HG02623 (cell line): ENCODE measurements around the gene VWA3B.
"Not testable (repeated sequence)": the region's sequence is repeated elsewhere in the genome, so short reads cannot be mapped to it uniquely, and the experiment has no call there.

Experiments
- ATAC-seq: cut with Tn5 transposase; IDR thresholded peaks from one replicate; pipeline ENCODE4 v1.9.1; 2021; ENCODE audit warnings: moderate library complexity; ENCODE audit not compliant: unreplicated experiment

Gene VWA3B

DNA sequence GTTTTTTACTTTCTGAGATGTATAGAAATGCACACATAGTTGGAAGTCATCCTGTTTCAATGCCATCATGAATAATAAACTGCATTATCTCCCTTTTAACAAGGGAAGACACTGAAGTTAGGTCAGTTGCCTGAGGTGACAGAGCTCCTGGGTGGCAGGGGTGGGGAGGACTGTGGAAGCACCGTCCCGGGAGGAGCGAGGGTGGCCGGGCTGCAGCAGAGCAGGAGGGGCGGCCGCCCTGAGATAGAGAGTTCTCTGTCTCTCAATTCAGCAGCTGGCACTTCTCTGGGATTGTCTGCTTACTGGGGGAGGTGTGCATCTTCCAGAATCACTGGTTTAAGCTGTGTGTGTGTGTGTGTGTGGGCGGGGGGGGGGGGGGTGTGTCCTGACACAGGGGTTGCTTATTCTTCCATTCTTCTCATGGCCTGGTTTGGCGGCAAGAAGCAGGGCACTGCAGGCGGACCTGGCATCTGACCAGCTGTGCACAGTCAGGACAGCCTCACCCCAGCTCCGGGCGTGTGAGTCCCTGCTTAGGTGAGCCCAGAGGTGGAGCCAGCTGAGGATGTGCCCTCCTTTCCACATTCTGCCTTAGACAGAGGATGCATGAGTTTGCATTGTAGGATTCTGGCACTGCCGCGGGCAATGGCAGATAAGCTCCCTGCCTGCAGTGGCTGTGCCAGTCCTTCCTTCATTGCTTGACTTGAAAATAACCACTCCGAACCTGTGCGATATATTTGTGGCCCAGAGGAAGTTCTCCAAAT is 40.4 kb downstream of the VWA3B start:
- ATAC-seq = no peak

DNA sequence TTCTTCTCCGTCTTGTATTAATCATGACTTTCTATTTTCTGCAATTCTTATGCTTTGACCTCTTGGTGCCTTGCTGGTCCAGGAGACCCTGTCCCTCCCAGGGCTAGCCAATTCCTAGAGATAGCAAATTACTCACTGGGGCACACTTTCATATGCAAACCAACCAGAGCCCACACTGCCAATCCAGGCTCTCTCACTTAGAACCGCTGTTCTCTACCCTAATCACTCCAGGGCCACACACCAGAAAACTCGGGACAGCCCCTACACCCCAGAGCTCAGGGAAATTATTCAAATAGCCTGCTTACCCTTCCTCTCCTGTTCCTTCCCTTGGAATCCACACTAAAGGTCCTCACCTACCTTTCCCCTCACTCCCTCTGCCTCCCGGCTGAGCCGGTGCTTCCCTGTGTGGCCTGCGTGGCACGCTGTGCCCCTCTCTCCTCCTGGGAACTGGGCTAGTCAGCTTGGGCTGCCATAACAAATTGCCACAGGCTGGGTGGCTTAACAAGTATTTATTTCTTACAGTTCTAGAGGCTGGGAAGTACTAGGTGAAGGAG is 41.7 kb downstream of the VWA3B start:
- no peak for ATAC-seq

DNA sequence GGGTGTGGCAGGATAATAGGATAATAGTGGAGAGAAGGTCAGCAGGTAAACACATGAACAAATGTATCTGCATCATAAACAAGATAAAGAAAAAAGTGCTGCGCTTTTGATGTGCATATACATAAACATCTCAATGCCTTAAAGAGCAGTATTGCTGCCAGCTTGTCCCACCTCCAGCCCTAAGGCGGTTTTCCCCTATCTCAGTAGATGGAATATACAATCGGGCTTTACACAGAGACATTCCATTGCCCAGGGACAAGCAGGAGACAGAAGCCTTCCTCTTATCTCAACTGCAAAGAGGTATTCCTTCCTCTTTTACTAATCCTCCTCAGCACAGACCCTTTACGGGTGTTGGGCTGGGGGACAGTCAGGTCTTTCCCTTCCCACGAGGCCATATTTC is 43.1 kb downstream of the VWA3B start:
- ATAC-seq = not testable (repeated sequence)

DNA sequence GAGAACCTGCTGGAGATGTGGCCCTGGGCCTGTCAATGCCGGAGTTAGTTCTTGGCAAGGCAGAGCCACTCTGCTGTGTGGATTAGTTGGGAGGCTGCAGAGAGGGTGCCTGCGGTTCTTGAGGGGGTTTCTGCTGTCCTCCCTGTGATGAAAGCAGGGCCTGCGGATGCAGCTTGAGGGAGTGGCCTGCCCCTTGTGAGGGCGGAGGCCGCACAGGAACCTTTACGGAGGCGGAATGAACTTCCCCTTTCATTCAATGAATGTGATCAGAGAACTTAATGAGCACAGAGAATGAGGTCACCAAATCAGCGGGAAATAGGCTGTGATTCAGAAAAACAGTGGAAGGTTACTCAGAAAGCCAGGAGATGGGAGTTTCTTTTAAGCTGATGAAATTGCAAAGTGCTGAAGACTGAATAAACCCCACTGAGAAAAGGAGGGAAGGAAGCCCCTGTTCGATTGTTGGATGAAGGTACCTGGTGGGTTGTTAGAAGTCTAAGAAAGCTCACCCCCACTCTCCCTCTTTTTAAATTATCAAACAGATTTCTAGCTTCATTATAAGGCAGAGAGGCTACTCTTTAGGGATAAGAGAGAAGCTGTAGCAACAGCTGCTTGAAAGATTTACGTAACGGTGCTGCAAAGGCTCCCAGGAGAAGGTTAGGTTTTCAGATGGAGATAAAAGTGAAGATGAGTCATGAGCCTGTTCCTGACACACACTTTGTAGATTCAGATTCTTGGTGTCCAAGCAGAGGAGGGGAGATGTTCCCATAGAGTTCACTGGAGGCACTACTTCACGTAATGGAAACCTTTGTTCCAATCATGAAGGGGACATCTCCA is 47.4 kb downstream of the VWA3B start:
- no peak for ATAC-seq

DNA sequence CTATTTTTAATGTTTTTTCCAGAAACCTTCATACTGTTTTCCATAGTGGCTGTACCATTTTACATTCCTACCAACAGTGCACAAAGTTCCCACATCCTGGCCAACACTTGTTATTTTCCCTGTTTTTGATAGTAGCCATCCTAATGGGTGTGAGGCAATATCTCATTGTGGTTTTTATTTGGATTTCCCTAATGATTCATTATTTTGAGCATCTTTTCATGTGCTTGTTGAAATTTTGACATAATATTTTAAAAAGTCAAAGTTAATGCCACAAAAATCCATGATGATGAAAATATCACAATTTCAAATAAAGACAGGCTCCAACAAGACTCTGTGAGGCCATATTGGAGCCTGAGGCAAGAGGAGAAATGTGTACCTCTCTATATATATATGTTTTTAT is 50.2 kb downstream of the VWA3B start:
- ATAC-seq = no peak

DNA sequence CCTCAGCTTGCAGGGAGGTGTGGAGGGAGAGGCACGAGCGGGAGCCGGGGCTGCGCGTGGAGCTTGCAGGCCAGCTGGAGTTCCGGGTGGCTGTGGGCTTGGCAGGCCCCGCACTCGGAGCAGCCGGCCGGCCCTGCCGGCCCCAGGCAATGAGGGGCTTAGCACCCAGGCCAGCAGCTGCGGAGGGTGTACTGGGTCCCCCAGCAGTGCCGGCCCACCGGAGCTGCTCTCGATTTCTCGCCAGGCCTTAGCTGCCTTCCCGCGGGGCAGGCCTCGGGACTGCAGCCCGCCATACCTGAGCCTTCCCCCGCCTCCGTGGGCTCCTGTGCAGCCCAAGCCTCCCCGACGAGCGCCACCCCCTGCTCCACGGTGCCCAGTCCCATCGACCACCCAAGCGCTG is 52.0 kb downstream of the VWA3B start:
- ATAC-seq = not testable (repeated sequence)

DNA sequence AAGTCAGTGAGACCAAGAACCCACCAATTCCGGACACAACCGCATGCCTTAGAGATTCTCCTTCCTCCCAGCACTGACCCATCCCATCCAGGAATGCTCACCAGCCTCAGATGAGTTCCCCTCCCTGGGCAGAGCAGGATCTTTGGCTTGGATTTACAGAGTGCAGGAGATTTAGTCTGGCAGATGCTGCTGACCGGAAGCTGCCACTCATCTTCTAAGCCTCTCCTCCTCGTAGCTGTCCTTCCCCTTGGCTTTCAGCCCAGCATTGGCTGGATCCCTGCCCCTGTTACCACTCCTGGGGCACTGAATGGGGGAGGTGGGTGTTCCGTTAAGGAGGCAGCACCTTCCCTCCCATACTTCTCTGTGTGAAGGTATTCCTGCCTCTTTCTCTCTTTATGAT is 53.2 kb downstream of the VWA3B start:
- ATAC-seq = no peak

DNA sequence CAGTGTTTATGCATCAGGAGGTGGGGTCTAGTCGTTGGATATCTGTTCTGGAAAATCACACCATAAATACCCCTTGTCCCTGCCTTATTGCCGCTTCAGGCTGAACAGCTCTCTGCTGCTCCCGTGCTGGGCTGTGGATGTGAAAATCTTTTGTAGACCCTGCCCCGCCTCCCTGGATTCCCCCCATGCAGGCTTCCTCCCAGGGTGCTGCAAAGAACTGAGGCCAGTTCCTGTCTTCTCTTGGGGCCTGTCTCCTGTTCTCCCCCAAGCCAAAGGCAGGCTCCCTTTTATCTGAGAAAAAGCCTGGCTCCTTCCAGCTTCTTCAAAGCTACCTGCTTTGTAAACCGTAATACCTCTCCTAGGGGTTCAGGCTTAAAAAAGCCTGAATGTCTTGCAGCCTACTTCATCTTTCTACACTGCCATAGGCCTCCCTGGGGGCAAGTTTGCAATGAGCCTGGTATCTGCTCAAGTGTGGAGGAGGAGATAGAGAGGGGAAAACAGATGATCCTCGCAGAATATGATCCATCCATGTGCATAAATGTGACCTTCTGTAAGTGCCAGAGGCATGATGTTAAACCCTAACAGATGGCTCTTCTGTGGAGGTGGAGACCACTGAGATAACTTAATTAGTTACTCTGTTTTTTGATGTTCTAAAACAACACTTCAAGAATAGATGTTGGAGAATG is 55.3 kb downstream of the VWA3B start:
- no peak for ATAC-seq

DNA sequence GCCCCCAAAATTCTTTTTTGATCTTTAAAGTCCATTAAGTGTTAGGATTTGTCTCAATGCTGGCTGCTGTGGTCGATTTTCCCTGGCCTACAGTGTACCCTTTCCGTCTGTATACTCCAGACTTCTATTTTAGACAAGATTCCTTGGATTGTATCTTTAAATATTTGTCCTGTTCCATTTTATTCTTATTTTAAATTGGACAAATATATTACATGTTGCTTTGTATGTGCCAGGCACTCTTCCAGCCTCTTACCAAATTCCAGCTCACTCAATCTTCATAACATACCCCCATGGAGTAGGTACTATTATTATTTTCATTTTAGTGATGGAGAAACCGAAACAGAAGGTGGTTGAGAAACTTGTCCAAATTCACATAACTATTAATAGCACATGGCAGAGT is 58.1 kb downstream of the VWA3B start:
- no peak for ATAC-seq

DNA sequence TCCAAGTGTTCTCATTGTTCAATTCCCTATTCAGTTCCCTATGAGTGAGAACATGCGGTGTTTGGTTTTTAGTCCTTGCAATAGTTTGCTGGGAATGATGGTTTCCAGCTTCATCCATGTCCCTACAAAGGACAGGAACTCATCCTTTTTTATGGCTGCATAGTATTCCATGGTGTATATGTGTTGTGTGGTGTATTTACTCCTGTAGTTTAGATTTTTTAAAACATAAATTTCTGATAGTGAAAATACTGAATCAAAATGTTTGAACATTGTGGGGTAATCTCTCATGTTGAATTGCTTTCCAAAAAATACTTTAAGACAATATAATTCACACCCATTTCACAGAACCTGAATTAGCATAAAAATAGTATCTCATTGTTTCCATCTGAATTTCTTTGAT is 60.9 kb downstream of the VWA3B start:
- not testable (repeated sequence) for ATAC-seq

DNA sequence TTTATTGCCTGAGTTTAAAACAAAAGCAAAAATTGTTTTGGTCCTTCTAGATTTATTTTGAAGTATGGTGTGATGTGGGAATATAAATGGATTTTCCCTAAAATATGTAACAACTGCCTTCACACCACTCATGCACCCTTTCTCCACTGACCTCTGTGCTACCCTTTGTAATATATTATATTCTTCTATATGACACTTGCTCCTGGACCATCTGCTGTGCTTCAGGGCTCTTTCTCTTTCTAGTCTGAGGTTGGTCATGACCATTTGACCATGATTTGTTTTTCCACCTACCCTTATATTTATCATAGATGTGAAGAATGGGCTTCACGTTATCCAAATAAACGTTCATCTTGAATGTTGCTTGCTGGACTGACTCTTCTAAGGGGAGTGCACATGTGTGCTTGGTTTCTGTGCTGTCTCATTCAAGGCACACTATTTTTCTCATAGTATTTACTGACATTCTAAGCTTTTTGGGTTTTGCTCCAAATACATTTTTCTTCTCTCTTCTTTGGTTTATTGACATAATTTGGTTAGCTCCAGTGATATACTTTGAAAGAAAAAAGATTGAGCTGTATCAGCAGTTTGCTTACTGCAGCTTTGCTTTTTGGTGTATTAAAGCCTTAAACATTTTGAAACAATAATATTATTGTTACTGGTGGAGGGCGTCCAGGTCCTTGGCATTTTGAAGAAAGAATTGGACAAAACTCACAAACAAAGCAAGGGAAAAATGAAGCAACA is 61.8 kb downstream of the VWA3B start:
- no peak for ATAC-seq

DNA sequence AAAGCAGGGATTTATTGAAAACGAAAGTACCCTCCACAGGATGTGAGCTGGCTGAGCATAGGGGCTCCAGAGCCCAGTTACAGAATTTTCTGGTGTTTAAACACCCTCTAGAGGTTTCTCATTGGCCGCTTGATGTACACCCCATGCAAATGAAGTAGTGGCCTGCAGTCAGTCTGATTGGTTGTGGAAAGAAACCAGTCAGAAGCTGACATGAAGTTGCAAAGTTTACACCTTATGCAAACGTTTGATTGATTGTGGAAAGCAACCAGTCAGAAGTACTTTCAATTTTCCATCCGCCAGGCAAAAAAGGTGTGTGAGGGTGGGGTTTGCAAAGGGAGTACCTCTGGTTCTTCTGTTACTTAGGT is 62.3 kb downstream of the VWA3B start:
- ATAC-seq = no peak

DNA sequence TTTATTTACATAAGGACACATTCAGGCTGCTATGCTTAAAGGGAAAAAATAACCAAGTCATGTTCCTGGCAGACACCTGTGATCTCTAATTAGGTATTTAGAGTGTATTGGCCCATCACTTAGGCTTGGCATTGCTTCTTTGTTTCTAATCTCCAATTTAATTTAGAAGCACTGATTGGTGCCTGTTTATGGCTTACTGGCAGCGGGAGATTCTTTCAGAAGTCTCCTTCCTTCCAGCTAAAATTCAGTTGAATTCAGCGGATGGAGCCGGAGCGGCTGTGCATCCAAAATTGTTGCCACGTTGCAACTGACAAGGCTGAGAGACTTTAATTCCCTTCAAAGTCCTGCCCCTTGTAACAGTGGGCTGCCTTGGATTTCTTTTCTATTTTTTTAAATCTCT is 66.5 kb downstream of the VWA3B start:
- no peak for ATAC-seq

DNA sequence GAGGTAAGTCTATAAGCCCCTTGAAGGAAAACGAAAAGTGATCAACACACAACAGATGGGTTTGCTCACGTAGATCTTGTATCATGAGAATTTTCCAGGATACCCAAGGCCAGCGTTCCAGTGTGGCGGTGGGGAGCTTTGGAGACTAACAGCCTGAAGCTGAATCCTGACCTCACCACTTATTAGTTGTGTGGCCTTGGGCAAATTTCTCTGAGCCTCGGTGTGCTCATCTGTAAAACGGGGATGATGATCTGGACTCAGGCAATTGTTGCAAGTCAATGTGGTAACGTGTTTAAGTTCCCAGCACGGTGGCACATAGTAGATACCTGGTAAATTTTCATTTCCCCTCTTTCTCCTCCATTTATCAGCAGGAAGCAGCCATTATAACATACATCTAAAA is 68.3 kb downstream of the VWA3B start:
- no peak for ATAC-seq

DNA sequence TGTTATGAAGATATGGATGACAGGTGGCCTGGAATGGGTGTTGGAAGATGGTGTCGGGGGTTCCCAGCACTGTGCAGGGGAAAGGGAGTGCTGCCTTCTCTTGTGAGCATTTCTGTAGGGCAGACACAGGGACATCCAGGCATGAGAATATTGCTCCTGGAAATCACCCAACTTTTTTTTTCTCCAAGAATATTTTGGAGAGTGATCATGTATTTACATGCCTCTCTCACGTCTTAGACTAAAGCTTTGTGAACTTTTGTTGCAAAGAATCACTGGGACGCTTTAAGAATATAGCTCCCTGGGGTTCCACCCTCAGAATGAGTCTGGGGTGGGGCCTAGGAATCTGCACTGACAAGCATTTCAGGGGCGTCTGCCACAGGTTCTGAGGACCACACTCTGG is 68.7 kb downstream of the VWA3B start:
- no peak for ATAC-seq

DNA sequence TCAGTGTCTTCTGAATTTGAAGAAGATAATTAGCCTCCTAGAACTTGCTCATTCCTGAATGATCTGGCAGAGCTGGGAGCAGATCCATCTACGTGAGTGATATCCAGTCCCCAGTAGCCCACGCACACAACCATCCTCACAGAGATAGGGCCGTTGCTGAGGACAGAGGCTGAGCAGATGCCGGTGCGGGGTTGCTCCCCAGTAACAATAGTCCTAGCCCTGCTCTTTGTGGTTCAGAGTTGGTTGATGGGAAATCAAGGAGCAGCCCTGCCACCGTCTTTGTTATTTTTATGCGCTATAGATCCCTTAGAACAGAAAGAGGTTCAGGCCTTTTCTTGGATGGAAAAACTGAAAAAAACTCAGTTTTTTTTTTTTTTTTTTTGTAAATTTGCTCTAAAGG is 69.3 kb downstream of the VWA3B start:
- no peak for ATAC-seq

DNA sequence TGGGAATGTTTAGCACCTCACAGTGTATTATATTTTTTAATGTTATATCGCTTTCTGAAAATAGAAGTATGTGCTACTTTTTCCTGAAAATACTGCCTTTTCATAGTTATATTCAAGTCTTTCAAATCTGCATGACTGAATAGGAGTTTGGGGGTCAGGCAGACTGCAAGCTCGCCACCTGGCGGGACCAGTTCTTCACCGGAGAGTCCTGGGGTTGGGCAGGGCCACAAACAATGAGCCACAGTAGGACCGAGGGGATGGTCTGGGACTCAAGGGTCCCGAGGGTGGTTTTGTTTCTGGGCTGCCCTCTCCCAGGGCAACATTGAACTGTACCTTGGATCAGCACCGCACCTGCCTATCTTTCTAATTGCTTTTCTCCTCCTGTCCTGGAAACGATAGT is 70.6 kb downstream of the VWA3B start:
- ATAC-seq = no peak

DNA sequence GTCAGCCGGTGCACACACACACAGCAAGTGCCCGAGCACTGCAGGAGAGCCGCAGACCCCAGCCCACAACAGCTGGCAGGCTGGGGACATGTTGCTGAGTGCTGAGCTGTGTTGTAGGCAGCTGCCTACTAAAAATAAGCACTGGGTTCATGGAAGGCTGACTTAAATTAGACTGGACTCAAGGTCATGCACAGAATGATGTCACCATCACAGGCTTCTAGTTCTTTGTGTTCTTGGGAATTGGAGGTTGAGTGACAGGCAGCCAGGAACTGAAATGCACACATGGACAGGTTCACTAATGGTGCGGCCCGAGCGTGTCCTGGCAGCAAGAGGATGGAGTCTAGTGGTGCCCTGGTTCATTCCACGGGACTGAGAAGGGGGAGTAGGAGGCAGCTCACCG is 71.3 kb downstream of the VWA3B start:
- ATAC-seq = no peak

DNA sequence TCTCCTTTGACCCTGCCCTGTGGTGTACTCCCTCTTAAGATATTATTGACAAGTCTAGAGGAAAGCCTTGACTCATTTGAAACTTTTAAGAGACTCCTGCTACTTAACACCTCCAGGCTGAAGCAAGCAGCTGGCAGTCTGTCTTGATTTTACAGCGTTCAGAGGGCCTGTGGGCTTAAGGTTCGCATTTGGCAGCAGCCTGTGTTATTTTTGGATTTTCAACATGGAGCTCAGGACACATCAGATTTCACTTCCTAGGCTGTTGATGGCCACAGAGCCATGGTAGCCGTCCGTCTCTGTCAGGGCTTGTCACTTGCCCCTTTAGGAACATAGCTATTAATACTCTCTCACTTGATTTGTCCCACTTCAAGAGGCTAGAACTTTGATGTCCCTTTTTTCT is 73.6 kb downstream of the VWA3B start:
- ATAC-seq = no peak

DNA sequence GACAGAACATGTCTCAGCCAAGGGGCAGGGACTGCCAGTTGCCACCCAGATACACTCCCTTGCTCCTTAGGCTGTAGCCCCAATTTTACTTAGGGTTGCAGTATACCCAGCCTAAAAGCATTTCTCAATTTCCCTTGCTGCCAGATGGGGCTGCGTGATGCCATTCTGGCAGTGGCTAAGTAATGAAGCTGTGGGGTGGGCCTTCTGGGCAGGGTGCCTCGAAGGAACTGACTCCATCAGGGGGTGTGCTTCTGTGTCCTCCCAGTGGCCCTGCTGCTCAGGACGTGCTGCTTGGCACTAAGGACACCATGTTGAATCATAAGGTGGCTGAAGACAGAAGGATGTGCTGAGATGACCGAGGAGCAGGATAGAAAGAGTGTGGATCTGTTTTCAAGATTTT is 74.2 kb downstream of the VWA3B start:
- no peak for ATAC-seq

DNA sequence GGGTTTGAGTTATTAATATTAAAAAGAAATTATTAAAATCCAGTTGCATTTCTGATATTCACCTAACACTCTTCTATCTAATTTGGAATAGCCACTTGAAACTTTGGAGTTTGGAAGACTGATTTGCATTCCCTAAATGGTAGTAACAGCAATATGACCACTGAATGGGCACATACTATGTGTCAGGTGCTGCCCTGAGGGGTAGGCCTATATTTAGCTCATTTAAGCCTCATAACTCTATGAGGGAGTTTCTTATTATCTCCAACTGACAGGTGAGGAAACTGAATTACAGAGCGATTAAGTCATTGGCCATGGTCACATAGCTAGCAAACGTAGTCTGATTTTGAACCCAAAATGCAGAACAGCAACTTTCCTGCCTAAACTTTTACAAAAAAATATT is 77.3 kb downstream of the VWA3B start:
- ATAC-seq = no peak
